HEK293T (cell line): ENCODE data around the gene SETBP1.

Experiments
- ARNT ChIP-seq: fragments of 450-650 bp; IDR thresholded peaks from 2 replicates; pipeline ENCODE4 v1.6.1; 2017; ENCODE audit warnings: mild to moderate bottlenecking
- FOXM1 ChIP-seq: fragments of 450-650 bp; IDR thresholded peaks from 2 replicates; pipeline ENCODE4 v1.6.1; 2017; ENCODE audit warnings: mild to moderate bottlenecking, borderline replicate concordance
- HDGF ChIP-seq: fragments of 450-650 bp; IDR thresholded peaks from 2 replicates; pipeline ENCODE4 v1.6.1; 2017; ENCODE audit warnings: antibody characterized with exemption, borderline replicate concordance
- NFRKB ChIP-seq: fragments of 450-650 bp; IDR thresholded peaks from 2 replicates; pipeline ENCODE4 v1.6.1; 2016; ENCODE audit warnings: mild to moderate bottlenecking, moderate library complexity

GRCh38 chr18:44709307-44710126 is 28.8 kb downstream of the SETBP1 start:
- no peak for TF ChIP-seq HDGF
- TF ChIP-seq NFRKB = no peak
- TF ChIP-seq ARNT = no peak
- TF ChIP-seq FOXM1 = no peak
